Fibroblast of the aortic adventitia (primary cell): Measurements from ENCODE around the gene MRPL41. TPM values are rescaled to one million over a fixed set of nuclear protein-coding genes. Genes with fewer than 3 reads are reported as not detected.

Experiments
- DNase-seq: peaks from one replicate; pipeline ENCODE4 v3.0.0-alpha.2; 2010; ENCODE audit warnings: low read depth
- H3K4me3 ChIP-seq: 2 replicates; pipeline ENCODE4 v1.5.1; 2011; ENCODE audit warnings: low read depth, mild to moderate bottlenecking, control low read depth, low read length, moderate library complexity
- CTCF ChIP-seq: IDR thresholded peaks from 2 replicates; pipeline ENCODE4 v1.5.1; 2011; ENCODE audit warnings: mild to moderate bottlenecking, low read length, control low read depth, inconsistent platforms; ENCODE audit not compliant: insufficient read depth
- total RNA-seq: library from RNA; depleted of rRNA; stranded (reverse); fragments of >200 nt; gene quantifications from 2 replicates; pipeline ENCODE4 v1.2.3, GENCODE V29; 2012; ENCODE audit warnings: low replicate concordance

MRPL41 gene
- total RNA-seq, 1 donor, result 27.7 TPM

- TF ChIP-seq CTCF, result no peak
- DNase-seq, result no peak
- H3K4me3 ChIP-seq, result no peak overlapping the region
Measured at GRCh38 chr9:137575364-137575715, 23.7 kb downstream of the MRPL41 start.

- no peak for TF ChIP-seq CTCF
- H3K4me3 ChIP-seq, result no peak overlapping the region
- DNase-seq, result no peak
Measured at GRCh38 chr9:137575716-137576411, 24.2 kb downstream of the MRPL41 start.

GRCh38 chr9:137578518-137579258 is 27.0 kb downstream of the MRPL41 start, which contains the start of gene DPH7:
Gene DPH7 (minus strand): TSS chr9:137578925. CDS start chr9:137578777, 148 bp downstream.
- H3K4me3 ChIP-seq, result peak within 1 kb of the TSS; percentile 89
- peak; percentile 84 for DNase-seq
- TF ChIP-seq CTCF, result peak; percentile 83

GRCh38 chr9:137579259-137579604 is 27.6 kb downstream of the MRPL41 start:
- no peak for TF ChIP-seq CTCF
- peak overlapping the region; percentile 89 for H3K4me3 ChIP-seq
- DNase-seq, result no peak

GRCh38 chr9:137580209-137580953 is 28.7 kb downstream of the MRPL41 start:
- no peak for DNase-seq
- no peak overlapping the region for H3K4me3 ChIP-seq
- TF ChIP-seq CTCF, result no peak

GRCh38 chr9:137580954-137581322 is 29.3 kb downstream of the MRPL41 start:
- no peak for TF ChIP-seq CTCF
- no peak overlapping the region for H3K4me3 ChIP-seq
- DNase-seq, result no peak
